Measurements from ENCODE around the gene TSPAN4. TPM values are rescaled to one million over a fixed set of nuclear protein-coding genes. Genes with fewer than 3 reads are reported as not detected.

Gene TSPAN4
- total and polyA plus RNA-seq, 4 donors = 16.5 to 38.1 (median 30.4) TPM

DNA sequence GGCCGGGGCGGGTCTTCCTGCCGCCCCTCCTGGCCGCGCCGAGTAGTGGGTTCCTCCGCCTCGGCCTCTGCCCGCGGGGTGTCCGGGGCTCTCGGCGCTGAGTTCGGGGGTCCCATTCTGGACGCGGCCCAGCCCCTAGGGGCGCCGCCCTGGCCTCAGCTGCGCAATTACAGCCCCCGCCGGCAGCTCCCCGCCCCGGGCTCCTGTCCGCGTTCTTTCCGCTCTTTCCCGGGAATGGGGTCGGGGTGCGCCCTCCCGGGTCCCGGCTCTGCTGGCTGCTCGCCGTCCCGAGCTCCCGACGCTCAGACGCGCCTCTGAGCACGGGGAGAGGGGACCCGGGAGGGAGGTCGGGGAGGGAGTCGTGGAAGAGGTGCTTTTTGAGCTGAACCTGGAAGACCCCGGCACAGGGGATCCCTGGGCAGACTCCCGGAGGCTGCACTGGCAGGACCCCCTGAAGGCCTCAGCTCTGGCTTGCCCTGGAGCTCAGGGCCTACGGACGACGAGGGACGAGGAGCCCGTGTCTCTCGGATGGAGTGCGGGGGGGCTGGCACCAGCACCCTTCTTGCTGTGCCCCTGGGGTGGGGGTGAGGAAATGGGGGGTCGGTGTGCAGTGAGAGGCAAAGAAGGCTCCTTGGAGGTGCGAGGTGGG is 558 bp downstream of the TSPAN4 start:
- no peak for DNase-seq (ENCODE audit: low spot score)
- H3K4me1 ChIP-seq (ENCODE audit: control insufficient read depth in 4 of 4, insufficient read depth in 4 of 4, low read length in 3 of 4) = peaks cover 18 to 55% (median 34%) of the 10 kb centered on the region in 4 donors
- 2% methylated on average over 53 of the region's 53 CpGs for WGBS

DNA sequence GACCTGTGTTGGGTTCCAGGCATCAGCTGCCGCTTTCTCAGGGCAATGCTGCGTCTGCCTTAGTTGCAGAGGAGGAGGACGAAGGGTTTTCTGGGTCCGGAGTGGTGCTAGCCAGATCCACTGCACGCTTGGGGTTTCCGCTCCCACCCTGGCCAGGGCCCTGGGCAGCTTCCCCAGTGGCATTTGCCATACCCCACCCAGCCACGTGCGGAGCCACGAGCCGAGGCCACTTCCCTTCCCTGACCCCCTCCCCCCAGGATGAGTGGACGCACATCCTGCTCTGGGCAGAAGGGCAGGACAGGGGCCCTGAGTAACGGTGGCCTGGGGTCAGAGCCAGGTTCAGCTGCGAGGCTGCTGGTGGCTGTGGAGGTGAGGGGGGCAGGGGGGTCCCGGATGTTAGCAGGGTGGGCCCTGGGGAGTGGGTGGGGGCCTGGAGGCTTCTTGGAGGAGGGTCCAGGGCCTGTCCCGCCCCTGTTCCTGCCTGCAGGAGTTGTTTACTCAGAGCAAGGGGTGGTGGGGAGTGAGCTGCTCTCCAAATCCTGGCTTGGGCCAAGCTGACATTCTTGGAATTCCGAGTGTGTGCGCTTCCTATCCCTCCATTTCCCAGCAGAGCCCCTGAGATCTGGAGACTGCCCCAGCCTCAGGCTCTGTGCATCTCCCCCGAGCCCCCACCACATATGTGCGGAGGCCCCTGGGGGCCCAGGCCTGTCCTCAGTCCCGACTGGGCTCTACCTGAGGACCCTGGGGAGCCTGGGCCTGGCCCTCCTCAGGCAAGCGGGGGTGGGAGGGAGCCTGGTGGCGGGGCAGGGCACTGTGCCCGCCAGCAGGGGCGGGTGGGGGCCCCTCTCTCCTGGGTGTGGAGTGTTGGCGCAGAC is 1.4 kb downstream of the TSPAN4 start:
- H3K27ac ChIP-seq (ENCODE audit: low read depth in 1 of 2, low read length in 2 of 2) = peak overlapping the region; percentile 76 to 90
- H3K4me3 ChIP-seq (ENCODE audit: low read depth in 1 of 3, low read length in 3 of 3) = peak overlapping the region; percentile 32 to 97 (median 96)
- peaks cover 0 to 10% (median 4%) of the 10 kb centered on the region in 4 donors for H3K36me3 ChIP-seq (ENCODE audit: control insufficient read depth in 4 of 4, insufficient read depth in 3 of 4, low read depth in 1 of 4, low read length in 3 of 4)
- H3K9ac ChIP-seq (ENCODE audit: low read depth in 1 of 2, low read length in 2 of 2) = no peak overlapping the region
- peaks cover 18 to 58% (median 35%) of the 10 kb centered on the region in 4 donors for H3K4me1 ChIP-seq (ENCODE audit: control insufficient read depth in 4 of 4, insufficient read depth in 4 of 4, low read length in 3 of 4)
- 9% methylated on average over 25 of the region's 25 CpGs for WGBS
- no peaks in the 10 kb centered on the region for H3K9me3 ChIP-seq (ENCODE audit: control insufficient read depth in 4 of 4, low read length in 3 of 4)
- peaks cover 0 to 3% (median 0%) of the 10 kb centered on the region in 4 donors for H3K27me3 ChIP-seq (ENCODE audit: control insufficient read depth in 4 of 4, insufficient read depth in 4 of 4, low read length in 3 of 4)
- DNase-seq (ENCODE audit: low spot score) = peak; percentile 72
- TF ChIP-seq NR2F2 (IDR thresholded peaks at IDR 0.05) (peak; percentile 98), RAD21 (IDR thresholded peaks at IDR 0.05) (no peak), RXRA (IDR thresholded peaks at IDR 0.05) (peak; percentile 76 to 82), YY1 (IDR thresholded peaks at IDR 0.05) (no peak), FOXA1 (IDR thresholded peaks at IDR 0.05) (peak; percentile 17), FOXA2 (IDR thresholded peaks at IDR 0.05) (no peak), EGR1 (IDR thresholded peaks at IDR 0.05; ENCODE audit: low read depth in 2 of 2) (no peak), GABPA (IDR thresholded peaks at IDR 0.05 in 1 of 2, conservative IDR thresholded peaks at IDR 0.05 in 1 of 2) (peak in 1 of 2 donors; percentile 82), JUND (IDR thresholded peaks at IDR 0.05) (peak in 1 of 2 donors; percentile 10)
- TF ChIP-seq, protein P1, sequence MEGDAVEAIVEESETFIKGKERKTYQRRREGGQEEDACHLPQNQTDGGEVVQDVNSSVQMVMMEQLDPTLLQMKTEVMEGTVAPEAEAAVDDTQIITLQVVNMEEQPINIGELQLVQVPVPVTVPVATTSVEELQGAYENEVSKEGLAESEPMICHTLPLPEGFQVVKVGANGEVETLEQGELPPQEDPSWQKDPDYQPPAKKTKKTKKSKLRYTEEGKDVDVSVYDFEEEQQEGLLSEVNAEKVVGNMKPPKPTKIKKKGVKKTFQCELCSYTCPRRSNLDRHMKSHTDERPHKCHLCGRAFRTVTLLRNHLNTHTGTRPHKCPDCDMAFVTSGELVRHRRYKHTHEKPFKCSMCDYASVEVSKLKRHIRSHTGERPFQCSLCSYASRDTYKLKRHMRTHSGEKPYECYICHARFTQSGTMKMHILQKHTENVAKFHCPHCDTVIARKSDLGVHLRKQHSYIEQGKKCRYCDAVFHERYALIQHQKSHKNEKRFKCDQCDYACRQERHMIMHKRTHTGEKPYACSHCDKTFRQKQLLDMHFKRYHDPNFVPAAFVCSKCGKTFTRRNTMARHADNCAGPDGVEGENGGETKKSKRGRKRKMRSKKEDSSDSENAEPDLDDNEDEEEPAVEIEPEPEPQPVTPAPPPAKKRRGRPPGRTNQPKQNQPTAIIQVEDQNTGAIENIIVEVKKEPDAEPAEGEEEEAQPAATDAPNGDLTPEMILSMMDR (IDR thresholded peaks at IDR 0.05; ENCODE audit: low read depth, low read length, missing input control) = no peak
- TF ChIP-seq, protein P2, sequence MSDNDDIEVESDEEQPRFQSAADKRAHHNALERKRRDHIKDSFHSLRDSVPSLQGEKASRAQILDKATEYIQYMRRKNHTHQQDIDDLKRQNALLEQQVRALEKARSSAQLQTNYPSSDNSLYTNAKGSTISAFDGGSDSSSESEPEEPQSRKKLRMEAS (IDR thresholded peaks at IDR 0.05) = peak; percentile 62
- TF ChIP-seq, protein P3, sequence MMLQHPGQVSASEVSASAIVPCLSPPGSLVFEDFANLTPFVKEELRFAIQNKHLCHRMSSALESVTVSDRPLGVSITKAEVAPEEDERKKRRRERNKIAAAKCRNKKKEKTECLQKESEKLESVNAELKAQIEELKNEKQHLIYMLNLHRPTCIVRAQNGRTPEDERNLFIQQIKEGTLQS (IDR thresholded peaks at IDR 0.05) = no peak
- TF ChIP-seq, protein P4, sequence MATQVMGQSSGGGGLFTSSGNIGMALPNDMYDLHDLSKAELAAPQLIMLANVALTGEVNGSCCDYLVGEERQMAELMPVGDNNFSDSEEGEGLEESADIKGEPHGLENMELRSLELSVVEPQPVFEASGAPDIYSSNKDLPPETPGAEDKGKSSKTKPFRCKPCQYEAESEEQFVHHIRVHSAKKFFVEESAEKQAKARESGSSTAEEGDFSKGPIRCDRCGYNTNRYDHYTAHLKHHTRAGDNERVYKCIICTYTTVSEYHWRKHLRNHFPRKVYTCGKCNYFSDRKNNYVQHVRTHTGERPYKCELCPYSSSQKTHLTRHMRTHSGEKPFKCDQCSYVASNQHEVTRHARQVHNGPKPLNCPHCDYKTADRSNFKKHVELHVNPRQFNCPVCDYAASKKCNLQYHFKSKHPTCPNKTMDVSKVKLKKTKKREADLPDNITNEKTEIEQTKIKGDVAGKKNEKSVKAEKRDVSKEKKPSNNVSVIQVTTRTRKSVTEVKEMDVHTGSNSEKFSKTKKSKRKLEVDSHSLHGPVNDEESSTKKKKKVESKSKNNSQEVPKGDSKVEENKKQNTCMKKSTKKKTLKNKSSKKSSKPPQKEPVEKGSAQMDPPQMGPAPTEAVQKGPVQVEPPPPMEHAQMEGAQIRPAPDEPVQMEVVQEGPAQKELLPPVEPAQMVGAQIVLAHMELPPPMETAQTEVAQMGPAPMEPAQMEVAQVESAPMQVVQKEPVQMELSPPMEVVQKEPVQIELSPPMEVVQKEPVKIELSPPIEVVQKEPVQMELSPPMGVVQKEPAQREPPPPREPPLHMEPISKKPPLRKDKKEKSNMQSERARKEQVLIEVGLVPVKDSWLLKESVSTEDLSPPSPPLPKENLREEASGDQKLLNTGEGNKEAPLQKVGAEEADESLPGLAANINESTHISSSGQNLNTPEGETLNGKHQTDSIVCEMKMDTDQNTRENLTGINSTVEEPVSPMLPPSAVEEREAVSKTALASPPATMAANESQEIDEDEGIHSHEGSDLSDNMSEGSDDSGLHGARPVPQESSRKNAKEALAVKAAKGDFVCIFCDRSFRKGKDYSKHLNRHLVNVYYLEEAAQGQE (IDR thresholded peaks at IDR 0.05) = peak; percentile 62

More for the DNA sequence above, 558 bp downstream of the TSPAN4 start:
- no peaks in the 10 kb centered on the region for H3K27me3 ChIP-seq (ENCODE audit: control insufficient read depth in 4 of 4, insufficient read depth in 4 of 4, low read length in 3 of 4)
- TF ChIP-seq HNF4A (conservative IDR thresholded peaks at IDR 0.05) = no peak
- no peak for TF ChIP-seq HNF4G (IDR thresholded peaks at IDR 0.05)
- TF ChIP-seq YY1 (IDR thresholded peaks at IDR 0.05) = no peak
- TF ChIP-seq, protein P5, sequence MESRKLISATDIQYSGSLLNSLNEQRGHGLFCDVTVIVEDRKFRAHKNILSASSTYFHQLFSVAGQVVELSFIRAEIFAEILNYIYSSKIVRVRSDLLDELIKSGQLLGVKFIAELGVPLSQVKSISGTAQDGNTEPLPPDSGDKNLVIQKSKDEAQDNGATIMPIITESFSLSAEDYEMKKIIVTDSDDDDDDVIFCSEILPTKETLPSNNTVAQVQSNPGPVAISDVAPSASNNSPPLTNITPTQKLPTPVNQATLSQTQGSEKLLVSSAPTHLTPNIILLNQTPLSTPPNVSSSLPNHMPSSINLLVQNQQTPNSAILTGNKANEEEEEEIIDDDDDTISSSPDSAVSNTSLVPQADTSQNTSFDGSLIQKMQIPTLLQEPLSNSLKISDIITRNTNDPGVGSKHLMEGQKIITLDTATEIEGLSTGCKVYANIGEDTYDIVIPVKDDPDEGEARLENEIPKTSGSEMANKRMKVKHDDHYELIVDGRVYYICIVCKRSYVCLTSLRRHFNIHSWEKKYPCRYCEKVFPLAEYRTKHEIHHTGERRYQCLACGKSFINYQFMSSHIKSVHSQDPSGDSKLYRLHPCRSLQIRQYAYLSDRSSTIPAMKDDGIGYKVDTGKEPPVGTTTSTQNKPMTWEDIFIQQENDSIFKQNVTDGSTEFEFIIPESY (IDR thresholded peaks at IDR 0.05) = no peak
- TF ChIP-seq, protein P1 (IDR thresholded peaks at IDR 0.05; ENCODE audit: low read depth, low read length, missing input control) = no peak
- no peaks in the 10 kb centered on the region for H3K9me3 ChIP-seq (ENCODE audit: control insufficient read depth in 4 of 4, low read length in 3 of 4)
- H3K4me3 ChIP-seq (ENCODE audit: low read depth in 1 of 3, low read length in 3 of 3) = peak overlapping the region; percentile 32 to 97 (median 96)
- peak overlapping the region; percentile 54 for H3K9ac ChIP-seq (ENCODE audit: low read depth in 1 of 2, low read length in 2 of 2)
- H3K36me3 ChIP-seq (ENCODE audit: control insufficient read depth in 4 of 4, insufficient read depth in 3 of 4, low read depth in 1 of 4, low read length in 3 of 4) = peaks cover 2 to 15% (median 5%) of the 10 kb centered on the region in 4 donors
- peak overlapping the region; percentile 76 to 90 for H3K27ac ChIP-seq (ENCODE audit: low read depth in 1 of 2, low read length in 2 of 2)
